Measurements from ENCODE around the gene MAD2L2.

The MAD2L2 gene

DNA sequence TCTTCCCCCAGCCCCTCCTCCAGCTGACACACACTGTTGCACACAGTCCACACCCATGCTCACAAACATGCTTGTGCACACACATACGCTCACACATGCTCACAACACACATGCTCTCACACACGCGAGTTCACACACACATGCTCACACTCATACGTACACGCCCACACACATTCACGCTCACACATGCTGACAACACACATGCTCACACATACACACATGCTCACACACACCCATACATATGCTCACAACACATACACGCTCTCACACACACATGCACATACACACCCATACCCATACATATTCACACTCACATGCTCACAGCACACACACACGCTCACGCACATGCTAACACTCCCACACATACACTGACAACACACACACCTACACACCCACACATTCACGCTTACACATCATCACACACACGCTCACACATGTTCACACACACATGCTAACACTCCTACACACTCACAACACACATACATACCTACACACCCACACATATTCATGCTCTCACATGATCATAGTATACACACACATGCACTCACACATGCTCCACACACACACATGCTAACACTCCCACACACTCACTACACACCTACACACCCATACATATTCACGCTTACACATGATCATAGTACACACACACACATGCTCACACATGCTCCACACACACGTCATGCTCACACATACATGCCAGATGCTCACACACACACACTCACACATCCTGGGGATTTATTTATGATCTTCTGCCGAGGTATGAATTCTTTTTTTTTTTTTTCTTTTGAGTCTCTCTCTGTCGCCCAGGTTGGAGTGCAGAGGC lies 21.2 kb upstream of the MAD2L2 start:
- TF ChIP-seq RAD21 (IDR thresholded peaks at IDR 0.05; ENCODE audit: low read depth) (no peak), CEBPB (IDR thresholded peaks at IDR 0.05) (no peak), CREB1 (IDR thresholded peaks at IDR 0.05; ENCODE audit: low read depth) (no peak), YY1 (IDR thresholded peaks at IDR 0.05; ENCODE audit: low read depth) (no peak), TEAD4 (IDR thresholded peaks at IDR 0.05) (no peak), NFIC (IDR thresholded peaks at IDR 0.05) (no peak), FOXM1 (IDR thresholded peaks at IDR 0.05; ENCODE audit: borderline replicate concordance, low read depth) (no peak), EP300 (IDR thresholded peaks at IDR 0.05; ENCODE audit: borderline replicate concordance) (no peak), EGR1 (IDR thresholded peaks at IDR 0.05) (no peak), TCF12 (IDR thresholded peaks at IDR 0.05; ENCODE audit: low read depth) (no peak), TAF1 (IDR thresholded peaks at IDR 0.05; ENCODE audit: low read depth) (no peak), ZBTB7A (IDR thresholded peaks at IDR 0.05; ENCODE audit: low read depth) (no peak)
- TF ChIP-seq, protein P1, sequence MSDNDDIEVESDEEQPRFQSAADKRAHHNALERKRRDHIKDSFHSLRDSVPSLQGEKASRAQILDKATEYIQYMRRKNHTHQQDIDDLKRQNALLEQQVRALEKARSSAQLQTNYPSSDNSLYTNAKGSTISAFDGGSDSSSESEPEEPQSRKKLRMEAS (IDR thresholded peaks at IDR 0.05): no peak
- TF ChIP-seq, protein P2, sequence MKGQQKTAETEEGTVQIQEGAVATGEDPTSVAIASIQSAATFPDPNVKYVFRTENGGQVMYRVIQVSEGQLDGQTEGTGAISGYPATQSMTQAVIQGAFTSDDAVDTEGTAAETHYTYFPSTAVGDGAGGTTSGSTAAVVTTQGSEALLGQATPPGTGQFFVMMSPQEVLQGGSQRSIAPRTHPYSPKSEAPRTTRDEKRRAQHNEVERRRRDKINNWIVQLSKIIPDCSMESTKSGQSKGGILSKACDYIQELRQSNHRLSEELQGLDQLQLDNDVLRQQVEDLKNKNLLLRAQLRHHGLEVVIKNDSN (IDR thresholded peaks at IDR 0.05): no peak
- TF ChIP-seq, protein P3, sequence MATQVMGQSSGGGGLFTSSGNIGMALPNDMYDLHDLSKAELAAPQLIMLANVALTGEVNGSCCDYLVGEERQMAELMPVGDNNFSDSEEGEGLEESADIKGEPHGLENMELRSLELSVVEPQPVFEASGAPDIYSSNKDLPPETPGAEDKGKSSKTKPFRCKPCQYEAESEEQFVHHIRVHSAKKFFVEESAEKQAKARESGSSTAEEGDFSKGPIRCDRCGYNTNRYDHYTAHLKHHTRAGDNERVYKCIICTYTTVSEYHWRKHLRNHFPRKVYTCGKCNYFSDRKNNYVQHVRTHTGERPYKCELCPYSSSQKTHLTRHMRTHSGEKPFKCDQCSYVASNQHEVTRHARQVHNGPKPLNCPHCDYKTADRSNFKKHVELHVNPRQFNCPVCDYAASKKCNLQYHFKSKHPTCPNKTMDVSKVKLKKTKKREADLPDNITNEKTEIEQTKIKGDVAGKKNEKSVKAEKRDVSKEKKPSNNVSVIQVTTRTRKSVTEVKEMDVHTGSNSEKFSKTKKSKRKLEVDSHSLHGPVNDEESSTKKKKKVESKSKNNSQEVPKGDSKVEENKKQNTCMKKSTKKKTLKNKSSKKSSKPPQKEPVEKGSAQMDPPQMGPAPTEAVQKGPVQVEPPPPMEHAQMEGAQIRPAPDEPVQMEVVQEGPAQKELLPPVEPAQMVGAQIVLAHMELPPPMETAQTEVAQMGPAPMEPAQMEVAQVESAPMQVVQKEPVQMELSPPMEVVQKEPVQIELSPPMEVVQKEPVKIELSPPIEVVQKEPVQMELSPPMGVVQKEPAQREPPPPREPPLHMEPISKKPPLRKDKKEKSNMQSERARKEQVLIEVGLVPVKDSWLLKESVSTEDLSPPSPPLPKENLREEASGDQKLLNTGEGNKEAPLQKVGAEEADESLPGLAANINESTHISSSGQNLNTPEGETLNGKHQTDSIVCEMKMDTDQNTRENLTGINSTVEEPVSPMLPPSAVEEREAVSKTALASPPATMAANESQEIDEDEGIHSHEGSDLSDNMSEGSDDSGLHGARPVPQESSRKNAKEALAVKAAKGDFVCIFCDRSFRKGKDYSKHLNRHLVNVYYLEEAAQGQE (IDR thresholded peaks at IDR 0.05; ENCODE audit: low read depth): no peak

DNA sequence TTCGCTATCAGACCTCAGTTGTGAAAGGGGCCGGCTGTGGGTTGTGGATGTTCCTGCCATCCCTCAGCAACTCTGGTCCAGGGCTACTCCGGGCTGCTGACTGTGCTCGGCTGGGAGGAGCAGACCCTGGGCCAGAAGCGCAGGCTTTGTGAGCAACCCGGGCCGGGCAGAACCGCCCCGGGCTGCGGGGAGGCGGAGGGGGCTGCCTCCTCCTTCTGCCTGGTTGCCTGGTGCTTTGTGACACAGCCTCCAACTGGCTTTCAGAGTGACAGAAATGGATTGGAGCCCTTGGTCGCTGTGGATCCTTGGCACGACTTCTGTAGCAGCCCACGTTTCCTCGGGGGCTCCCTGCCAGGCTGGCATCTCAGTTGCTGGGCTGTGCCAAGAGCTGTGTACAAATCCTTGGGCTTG lies 20.6 kb upstream of the MAD2L2 start:
- TF ChIP-seq YY1 (IDR thresholded peaks at IDR 0.05; ENCODE audit: low read depth): no peak
- TF ChIP-seq NFIC (IDR thresholded peaks at IDR 0.05): peak; percentile 46

- no peak for TF ChIP-seq NFIC (IDR thresholded peaks at IDR 0.05)
Measured at GRCh38 chr1:11700601-11701467, 19.9 kb upstream of the MAD2L2 start.

- TF ChIP-seq NFIC (IDR thresholded peaks at IDR 0.05): no peak
- TF ChIP-seq, protein P1 (IDR thresholded peaks at IDR 0.05): no peak
- TF ChIP-seq YY1 (IDR thresholded peaks at IDR 0.05; ENCODE audit: low read depth): no peak
- no peak for TF ChIP-seq TCF12 (IDR thresholded peaks at IDR 0.05; ENCODE audit: low read depth)
- no peak for TF ChIP-seq EP300 (IDR thresholded peaks at IDR 0.05; ENCODE audit: borderline replicate concordance)
- TF ChIP-seq, protein P2 (IDR thresholded peaks at IDR 0.05): no peak
- no peak for TF ChIP-seq ZBTB7A (IDR thresholded peaks at IDR 0.05; ENCODE audit: low read depth)
- no peak for TF ChIP-seq CREB1 (IDR thresholded peaks at IDR 0.05; ENCODE audit: low read depth)
Measured at GRCh38 chr1:11697893-11698210, 16.9 kb upstream of the MAD2L2 start.

DNA sequence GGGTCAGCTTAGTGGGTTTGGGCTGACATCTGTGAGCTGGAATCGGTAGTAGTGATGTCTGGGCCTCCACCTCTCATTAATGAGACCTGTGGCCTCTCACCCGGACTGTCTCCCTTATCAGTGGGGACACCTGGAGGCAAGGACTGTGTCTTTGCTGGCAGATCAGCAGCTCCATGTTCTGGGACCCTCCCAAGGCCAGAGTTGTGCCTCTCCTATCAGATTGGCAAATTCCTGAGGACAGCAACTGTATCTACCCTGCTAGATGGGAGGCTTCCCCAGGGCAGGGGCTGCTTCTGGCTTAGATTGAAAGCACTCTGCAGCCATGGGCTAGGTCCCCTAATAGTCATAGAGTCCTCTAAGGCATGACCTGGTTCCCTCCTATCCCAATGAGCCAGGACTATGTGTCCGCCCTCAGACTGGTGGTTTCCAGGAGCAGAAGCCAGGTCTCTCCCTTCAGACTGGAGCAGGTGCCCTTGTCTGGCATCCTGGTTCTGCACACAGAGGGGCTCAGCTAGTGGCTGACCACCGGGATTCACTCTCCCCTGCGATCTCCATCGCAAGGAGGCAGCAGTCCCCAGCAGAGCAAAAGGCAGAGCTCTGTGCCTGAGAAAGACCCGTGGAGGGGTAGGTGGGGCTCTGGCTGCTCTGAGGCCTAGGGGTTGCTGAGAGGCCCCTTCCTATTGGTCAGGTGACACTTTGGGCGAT lies 16.4 kb upstream of the MAD2L2 start:
- TF ChIP-seq RAD21 (IDR thresholded peaks at IDR 0.05; ENCODE audit: low read depth) (no peak), EGR1 (IDR thresholded peaks at IDR 0.05) (no peak), FOXM1 (IDR thresholded peaks at IDR 0.05; ENCODE audit: borderline replicate concordance, low read depth) (no peak), CEBPB (IDR thresholded peaks at IDR 0.05) (no peak)
- TF ChIP-seq, protein P2 (IDR thresholded peaks at IDR 0.05): no peak
- TF ChIP-seq, protein P3 (IDR thresholded peaks at IDR 0.05; ENCODE audit: low read depth): no peak

Measured in Ishikawa (cell line).